Naive B cell (primary cell): ENCODE measurements around the gene REM2. TPM values are rescaled to one million over a fixed set of nuclear protein-coding genes. Genes with fewer than 3 reads are reported as not detected.
"Not testable (repeated sequence)": the region's sequence is repeated elsewhere in the genome, so short reads cannot be mapped to it uniquely, and the experiment has no call there.

Source experiments
- ATAC-seq, 2 donors: fragments of 150-1000 bp; cut with Tn5 transposase; 2 replicates each; pipeline ENCODE4 v1.10.0; 2021; ENCODE audit warnings: low read depth in 2 of 2, mild to moderate bottlenecking in 2 of 2, moderate library complexity in 2 of 2
- DNase-seq: peaks from one replicate; pipeline ENCODE4 v3.0.0; 2022
- H3K27ac Mint-ChIP-seq, 6 donors: one replicate each; pipeline ENCODE4 v1.8.0; 2020 to 2022; ENCODE audit warnings: mild to moderate bottlenecking in 6 of 6, mixed read lengths in 6 of 6, moderate library complexity in 5 of 6, inconsistent platforms in 2 of 6
- H3K27me3 Mint-ChIP-seq, 3 donors: one replicate each; pipeline ENCODE4 v1.8.0; 2021 to 2022; ENCODE audit warnings: mixed read lengths in 3 of 3, mild to moderate bottlenecking in 1 of 3
- H3K36me3 Mint-ChIP-seq, 2 donors: one replicate each; pipeline ENCODE4 v1.8.0; 2020 to 2022; ENCODE audit warnings: mixed read lengths in 2 of 2, inconsistent platforms in 1 of 2, mild to moderate bottlenecking in 1 of 2
- H3K4me1 Mint-ChIP-seq, 3 donors: one replicate each; pipeline ENCODE4 v1.8.0; 2020 to 2022; ENCODE audit warnings: mixed read lengths in 3 of 3, inconsistent platforms in 1 of 3, mild to moderate bottlenecking in 1 of 3, moderate library complexity in 1 of 3
- H3K4me3 Mint-ChIP-seq, 8 donors: one replicate each; pipeline ENCODE4 v1.8.0; 2020 to 2022; ENCODE audit warnings: mild to moderate bottlenecking in 8 of 8, mixed read lengths in 8 of 8, moderate library complexity in 8 of 8, inconsistent platforms in 2 of 8
- H3K9me3 Mint-ChIP-seq, 7 donors: one replicate each; pipeline ENCODE4 v1.8.0; 2020 to 2022; ENCODE audit warnings: mixed read lengths in 7 of 7, mild to moderate bottlenecking in 5 of 7, inconsistent platforms in 2 of 7, moderate library complexity in 1 of 7
- polyA plus RNA-seq, 6 donors: library from polyadenylated mRNA; unstranded; fragments of 300-500 nt; fragmentation: Illumina TruSeq; gene quantifications; one replicate each; pipeline ENCODE4 v1.2.3, GENCODE V29; 2021; ENCODE audit warnings: low read depth in 6 of 6

Gene REM2
- polyA plus RNA-seq, 6 donors from 2014 or later: 1.1 to 2.3 (median 1.4) TPM

DNA sequence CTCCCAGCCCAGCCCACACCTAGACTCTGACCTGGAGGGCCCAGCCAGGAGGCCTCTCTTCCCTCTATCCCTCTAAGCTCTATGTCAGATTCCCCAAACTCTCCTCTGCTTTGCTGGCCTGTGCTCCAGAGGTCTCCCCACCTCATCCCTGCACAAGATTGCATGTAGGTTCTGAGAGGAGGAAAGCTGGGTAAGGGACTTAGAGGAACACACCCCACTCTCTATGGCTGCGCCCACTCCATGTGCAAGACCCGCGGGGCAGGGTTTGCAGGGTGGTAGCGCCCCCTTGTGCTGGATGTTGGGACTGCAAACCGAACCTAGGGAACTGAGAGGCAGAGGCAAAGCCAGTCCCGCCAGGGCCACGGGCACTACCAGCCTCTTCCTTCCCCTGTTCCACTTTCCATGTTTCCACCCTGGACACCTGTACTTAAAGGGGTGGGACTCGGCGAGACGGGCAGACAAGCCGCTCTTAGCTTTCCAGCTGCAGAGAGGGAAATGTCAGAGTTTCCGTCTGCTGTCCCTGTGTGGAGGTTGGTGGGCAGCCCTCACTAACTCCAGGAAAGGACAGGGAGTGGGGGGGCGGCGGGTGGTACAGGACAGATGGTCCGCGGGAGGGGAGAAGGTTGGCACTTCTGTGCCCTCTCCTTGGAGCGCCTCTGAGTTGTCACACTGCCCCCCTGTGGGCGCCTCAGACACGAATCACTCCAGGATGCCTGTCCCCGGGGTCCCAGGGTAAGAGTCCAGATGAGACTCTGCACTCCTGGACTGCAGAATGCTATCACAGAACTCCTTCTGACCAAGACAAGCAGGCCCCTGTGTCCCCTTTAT is 29.9 kb upstream of the REM2 start:
- Mint-ChIP-seq H3K27me3 (peaks cover 4 to 7% (median 7%) of the 10 kb centered on the region in 3 donors), H3K9me3 (peaks cover 0 to 2% (median 0%) of the 10 kb centered on the region in 7 donors), H3K36me3 (no peaks in the 10 kb centered on the region), H3K27ac (peak overlapping the region in 4 of 6 donors; percentile 72 to 89 (median 82)), H3K4me1 (peaks cover 10 to 18% (median 14%) of the 10 kb centered on the region in 3 donors), H3K4me3 (peak overlapping the region; percentile 82 to 93 (median 88))
- DNase-seq (peak; percentile 87), ATAC-seq (peak; percentile 92 to 93)

DNA sequence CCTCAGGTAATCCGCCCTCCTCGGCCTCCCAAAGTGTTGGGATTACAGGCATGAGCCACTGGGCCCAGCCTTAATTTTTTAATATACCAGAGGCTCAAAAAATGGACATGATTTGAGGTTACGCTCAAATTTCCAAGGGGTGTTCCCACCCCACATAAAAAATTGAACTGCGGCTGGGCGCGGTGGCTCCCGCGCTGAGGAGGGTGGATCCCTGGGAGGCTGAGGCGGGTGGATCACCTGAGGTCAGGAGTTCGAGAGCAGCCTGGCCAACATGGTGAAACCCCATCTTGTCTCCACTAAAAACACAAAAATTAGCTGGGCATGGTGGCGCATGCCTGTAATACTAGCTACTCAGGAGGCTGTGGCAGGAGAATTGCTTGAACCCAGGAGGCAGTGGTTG is 28.7 kb upstream of the REM2 start:
- peaks cover 6 to 21% (median 9%) of the 10 kb centered on the region in 3 donors for H3K4me1 Mint-ChIP-seq
- H3K27me3 Mint-ChIP-seq: not testable (repeated sequence)

DNA sequence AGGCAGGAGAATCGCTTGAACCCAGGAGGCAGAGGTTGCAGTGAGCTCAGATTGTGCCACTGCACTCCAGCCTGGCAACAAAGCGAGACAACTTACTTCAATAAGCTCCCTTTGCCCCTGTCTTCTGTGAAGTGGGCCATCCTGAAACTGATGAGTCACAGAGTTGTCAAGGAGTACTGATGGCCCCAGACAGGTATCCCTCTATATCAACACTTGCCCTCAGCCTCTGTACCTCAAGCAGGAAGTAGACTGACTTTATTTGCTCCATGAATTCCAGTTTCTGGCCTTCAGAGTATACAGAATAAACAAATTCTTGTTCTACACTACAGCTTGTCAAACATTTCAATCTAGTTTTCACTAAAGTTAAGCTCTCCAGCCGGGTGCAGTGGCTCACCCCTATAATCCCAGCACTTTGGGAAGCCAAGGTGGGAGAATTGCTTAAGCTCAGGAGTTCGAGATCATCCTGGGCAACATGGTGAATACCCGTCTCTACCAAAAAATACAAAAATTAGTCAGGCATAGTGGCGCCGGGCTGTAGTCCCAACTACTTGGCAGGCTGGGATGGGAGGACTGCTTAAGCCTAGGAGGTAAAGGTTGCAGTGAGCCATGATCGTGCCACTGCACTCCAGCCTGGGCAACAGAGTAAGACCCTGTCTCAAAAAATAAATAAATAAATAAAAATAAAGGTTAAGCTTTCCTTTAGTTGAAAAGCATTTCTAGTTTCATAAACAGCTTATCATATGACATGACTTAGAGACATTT is 27.9 kb upstream of the REM2 start:
- Mint-ChIP-seq H3K4me3 (peak overlapping the region in 1 of 8 donors; percentile 65), H3K27me3 (peaks cover 0 to 9% (median 0%) of the 10 kb centered on the region in 3 donors), H3K27ac (peak overlapping the region in 1 of 6 donors; percentile 33), H3K4me1 (peaks cover 6 to 21% (median 9%) of the 10 kb centered on the region in 3 donors), H3K9me3 (peaks cover 0 to 2% (median 0%) of the 10 kb centered on the region in 7 donors), H3K36me3 (no peaks in the 10 kb centered on the region)
- ATAC-seq: no peak
- DNase-seq: no peak

More for the DNA sequence above, 28.7 kb upstream of the REM2 start:
- H3K9me3 Mint-ChIP-seq, H3K36me3 Mint-ChIP-seq, DNase-seq, H3K4me3 Mint-ChIP-seq, ATAC-seq, H3K27ac Mint-ChIP-seq: not testable (repeated sequence)

DNA sequence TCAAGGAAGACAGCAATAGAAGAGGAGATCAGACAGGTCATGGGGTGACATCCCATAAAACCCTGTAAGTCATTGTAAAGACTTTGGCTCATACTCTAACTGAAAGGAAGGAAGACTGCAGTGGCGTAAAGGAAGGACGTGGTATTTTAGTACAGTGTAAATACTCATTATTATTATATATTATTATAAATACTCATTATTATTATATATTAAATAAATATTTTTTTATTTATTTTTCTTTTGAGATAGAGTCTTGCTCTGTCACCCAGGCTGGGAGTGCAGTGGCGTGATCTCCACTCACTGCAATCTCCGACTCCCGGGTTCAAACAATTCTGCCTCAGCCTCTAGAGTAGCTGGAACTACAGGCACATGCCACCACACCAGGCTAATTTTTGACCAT is 26.6 kb upstream of the REM2 start:
- no peak overlapping the region for H3K27ac Mint-ChIP-seq

DNA sequence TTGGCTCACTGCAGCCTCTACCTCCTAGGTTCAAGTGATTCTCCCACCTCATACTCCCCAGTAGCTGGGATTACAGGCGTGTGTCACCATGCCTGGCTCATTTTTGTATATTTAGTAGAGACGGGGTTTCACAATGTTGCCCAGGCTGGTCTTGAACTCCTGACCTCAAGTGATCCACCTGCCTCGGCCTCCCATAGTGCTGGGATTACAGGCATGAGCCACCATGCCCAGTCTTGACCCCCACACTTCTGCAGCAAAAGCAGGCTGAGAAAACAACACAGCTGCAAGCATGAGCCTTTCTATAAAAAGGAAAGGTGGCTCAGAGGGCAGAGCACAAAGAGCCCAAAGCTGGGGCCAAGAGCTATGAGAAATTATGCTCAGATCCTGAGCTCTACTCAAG is 22.6 kb upstream of the REM2 start:
- not testable (repeated sequence) for DNase-seq, H3K4me3 Mint-ChIP-seq, ATAC-seq, H3K27ac Mint-ChIP-seq, H3K9me3 Mint-ChIP-seq, H3K36me3 Mint-ChIP-seq
- H3K27me3 Mint-ChIP-seq: peaks cover 0 to 18% (median 0%) of the 10 kb centered on the region in 3 donors
- H3K4me1 Mint-ChIP-seq: peaks cover 0 to 10% (median 3%) of the 10 kb centered on the region in 3 donors

More for the DNA sequence above, 26.6 kb upstream of the REM2 start:
- Mint-ChIP-seq H3K9me3 (peaks cover 0 to 2% (median 0%) of the 10 kb centered on the region in 7 donors), H3K4me3 (no peak overlapping the region), H3K27me3 (peaks cover 0 to 10% (median 0%) of the 10 kb centered on the region in 3 donors), H3K36me3 (no peaks in the 10 kb centered on the region), H3K4me1 (peaks cover 6 to 21% (median 9%) of the 10 kb centered on the region in 3 donors)
- DNase-seq (no peak), ATAC-seq (no peak)

DNA sequence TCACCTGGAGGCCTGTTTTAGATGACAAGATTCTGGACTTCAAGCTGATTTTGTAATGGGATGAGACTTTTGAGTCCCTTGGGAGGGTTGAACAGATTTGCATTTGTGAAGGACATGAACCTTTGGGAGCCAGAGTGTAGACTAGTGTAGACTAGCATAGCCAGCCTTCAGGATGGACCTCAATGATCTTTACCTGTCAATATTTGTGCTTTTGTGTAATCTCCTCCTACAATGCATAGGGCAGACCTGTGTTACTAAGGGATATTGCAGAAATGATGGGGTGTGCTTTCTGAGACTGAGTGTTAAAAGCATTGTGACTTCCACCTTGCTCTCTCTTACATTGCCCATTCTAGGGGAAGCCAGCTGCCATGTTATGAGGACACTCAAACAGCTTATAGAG is 21.4 kb upstream of the REM2 start:
- H3K27ac Mint-ChIP-seq: peak overlapping the region in 1 of 6 donors; percentile 33
- peaks cover 0 to 14% (median 0%) of the 10 kb centered on the region in 3 donors for H3K27me3 Mint-ChIP-seq
- ATAC-seq (no peak), DNase-seq (no peak)
- peaks cover 0 to 5% of the 10 kb centered on the region in 2 donors for H3K36me3 Mint-ChIP-seq
- no peak overlapping the region for H3K4me3 Mint-ChIP-seq
- H3K9me3 Mint-ChIP-seq: no peaks in the 10 kb centered on the region
- peaks cover 0 to 10% (median 3%) of the 10 kb centered on the region in 3 donors for H3K4me1 Mint-ChIP-seq

DNA sequence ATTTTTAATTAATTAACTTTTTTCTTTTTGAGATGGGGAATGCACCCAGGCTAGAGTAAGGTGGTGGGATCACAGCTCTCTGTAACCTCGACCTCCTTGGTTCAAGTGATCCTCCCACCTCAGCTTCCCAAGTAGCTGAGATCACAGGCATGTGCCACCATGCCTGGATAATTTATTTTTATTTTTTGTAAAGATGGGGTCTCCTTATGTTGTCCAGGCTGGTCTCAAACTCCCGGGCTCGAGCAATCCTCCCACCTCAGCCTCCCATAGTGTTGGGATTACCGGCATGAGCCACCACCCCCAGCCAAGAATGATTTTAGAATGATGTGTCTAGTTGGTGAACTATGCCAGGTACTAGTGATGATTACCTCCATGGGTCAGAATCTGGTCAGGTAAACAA is 18.0 kb upstream of the REM2 start:
- Mint-ChIP-seq H3K36me3 (peaks cover 0 to 5% of the 10 kb centered on the region in 2 donors), H3K9me3 (no peaks in the 10 kb centered on the region)
- no peak for DNase-seq

DNA sequence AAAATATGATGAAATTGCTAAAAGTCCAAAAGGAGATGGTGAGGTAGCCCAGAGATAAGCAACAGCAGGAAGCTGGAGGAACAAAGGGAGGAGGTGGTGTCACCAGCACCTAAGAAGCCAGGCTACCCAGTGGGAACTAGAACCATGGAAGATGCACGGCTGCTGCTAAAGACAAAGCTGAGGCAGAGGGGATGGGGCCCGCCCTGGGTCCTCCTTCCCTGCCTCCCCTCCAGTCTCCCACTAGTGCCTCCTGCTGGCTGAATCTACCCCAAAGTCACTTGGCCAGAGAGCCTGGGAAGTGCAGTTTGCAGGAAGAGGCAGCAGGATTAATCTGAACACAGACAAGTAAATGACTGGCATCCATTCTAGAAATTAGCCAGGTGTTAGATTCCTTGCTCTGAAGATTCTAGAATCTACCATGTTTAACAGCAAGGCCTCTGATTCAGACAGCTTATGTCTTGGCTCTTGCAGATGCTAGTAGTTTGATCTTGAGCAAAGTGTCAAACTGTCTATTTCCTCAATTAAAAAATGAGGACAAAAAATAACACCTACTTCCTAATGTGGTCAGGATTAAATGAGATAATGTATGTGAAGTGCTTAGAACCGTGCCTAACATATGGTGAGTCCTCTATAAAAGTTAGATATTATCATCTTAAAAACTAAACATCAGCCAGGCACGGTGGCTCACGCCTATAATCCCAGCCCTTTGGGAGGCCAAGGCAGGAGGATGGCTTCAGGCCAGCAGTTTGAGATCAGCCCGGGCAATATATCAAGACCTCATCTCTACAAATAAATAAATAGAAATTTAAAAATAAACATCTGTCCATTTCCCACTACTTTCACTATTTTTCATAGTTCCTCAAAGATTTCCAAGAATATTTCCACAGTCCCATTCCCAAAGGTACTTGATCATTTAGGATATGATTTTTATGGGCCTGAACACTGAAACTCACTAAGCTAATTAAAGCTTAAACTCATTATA is 17.3 kb upstream of the REM2 start:
- Mint-ChIP-seq H3K4me3 (no peak overlapping the region), H3K27ac (peak overlapping the region in 1 of 6 donors; percentile 87), H3K36me3 (peaks cover 0 to 5% of the 10 kb centered on the region in 2 donors), H3K4me1 (peaks cover 7 to 8% (median 7%) of the 10 kb centered on the region in 3 donors), H3K27me3 (peaks cover 0 to 9% (median 0%) of the 10 kb centered on the region in 3 donors), H3K9me3 (no peaks in the 10 kb centered on the region)
- ATAC-seq (no peak), DNase-seq (no peak)

More for the DNA sequence above, 18.0 kb upstream of the REM2 start:
- Mint-ChIP-seq H3K27me3 (peaks cover 0 to 9% (median 0%) of the 10 kb centered on the region in 3 donors), H3K4me3 (no peak overlapping the region), H3K27ac (peak overlapping the region in 1 of 6 donors; percentile 87), H3K4me1 (peaks cover 0 to 3% (median 1%) of the 10 kb centered on the region in 3 donors)
- no peak for ATAC-seq

DNA sequence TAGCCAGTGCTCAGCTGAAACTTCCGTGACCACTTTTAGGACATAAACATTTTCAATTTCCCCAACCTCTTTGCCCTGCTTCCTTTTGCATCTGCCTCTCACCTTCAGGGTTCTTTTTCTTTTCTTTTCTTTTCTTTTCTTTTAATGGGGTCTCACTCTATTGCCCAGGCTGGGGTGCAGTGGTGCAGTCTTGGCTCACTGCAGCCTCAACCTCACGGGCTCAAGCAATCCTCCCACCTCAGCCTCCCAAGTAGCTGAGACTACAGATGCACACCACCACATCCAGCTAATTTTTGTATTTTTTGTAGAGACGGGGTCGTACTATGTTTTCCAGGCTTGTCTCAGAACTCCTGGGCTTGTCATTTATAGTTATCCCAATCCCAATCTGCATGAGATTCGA is 16.1 kb upstream of the REM2 start:
- Mint-ChIP-seq H3K27me3 (peaks cover 0 to 3% (median 0%) of the 10 kb centered on the region in 3 donors), H3K4me3 (no peak overlapping the region), H3K4me1 (peaks cover 10 to 15% (median 14%) of the 10 kb centered on the region in 3 donors), H3K36me3 (peaks cover 0 to 2% of the 10 kb centered on the region in 2 donors), H3K9me3 (no peaks in the 10 kb centered on the region), H3K27ac (peak overlapping the region in 1 of 6 donors; percentile 48)
- ATAC-seq (no peak), DNase-seq (no peak)

DNA sequence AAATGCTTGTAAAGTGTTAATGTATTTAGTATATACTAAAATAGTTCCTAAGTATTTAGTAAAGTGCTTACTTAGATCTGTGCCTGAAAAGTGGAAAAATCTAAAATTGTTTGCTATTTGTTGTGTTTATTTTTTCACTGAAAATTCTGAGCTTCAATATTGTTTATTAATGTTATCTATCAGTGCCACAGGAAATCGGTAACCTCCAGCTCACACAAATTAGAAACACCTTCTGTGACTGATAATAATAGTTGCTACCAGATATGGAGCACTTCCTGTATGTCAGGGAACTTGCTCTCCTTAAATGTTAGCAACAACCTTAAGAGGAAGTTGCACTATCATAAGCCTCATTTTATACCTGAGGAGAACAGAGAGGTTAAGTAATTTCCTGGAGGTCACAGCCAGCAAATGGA is 12.2 kb upstream of the REM2 start:
- DNase-seq: peak; percentile 46
- ATAC-seq: peak; percentile 44 to 49
- peaks cover 22 to 37% (median 31%) of the 10 kb centered on the region in 3 donors for H3K4me1 Mint-ChIP-seq
- peak overlapping the region; percentile 88 to 98 (median 94) for H3K4me3 Mint-ChIP-seq
- peak overlapping the region; percentile 84 to 98 (median 96) for H3K27ac Mint-ChIP-seq
- peaks cover 5 to 7% of the 10 kb centered on the region in 2 donors for H3K36me3 Mint-ChIP-seq
- H3K9me3 Mint-ChIP-seq: no peaks in the 10 kb centered on the region
- H3K27me3 Mint-ChIP-seq: no peaks in the 10 kb centered on the region

DNA sequence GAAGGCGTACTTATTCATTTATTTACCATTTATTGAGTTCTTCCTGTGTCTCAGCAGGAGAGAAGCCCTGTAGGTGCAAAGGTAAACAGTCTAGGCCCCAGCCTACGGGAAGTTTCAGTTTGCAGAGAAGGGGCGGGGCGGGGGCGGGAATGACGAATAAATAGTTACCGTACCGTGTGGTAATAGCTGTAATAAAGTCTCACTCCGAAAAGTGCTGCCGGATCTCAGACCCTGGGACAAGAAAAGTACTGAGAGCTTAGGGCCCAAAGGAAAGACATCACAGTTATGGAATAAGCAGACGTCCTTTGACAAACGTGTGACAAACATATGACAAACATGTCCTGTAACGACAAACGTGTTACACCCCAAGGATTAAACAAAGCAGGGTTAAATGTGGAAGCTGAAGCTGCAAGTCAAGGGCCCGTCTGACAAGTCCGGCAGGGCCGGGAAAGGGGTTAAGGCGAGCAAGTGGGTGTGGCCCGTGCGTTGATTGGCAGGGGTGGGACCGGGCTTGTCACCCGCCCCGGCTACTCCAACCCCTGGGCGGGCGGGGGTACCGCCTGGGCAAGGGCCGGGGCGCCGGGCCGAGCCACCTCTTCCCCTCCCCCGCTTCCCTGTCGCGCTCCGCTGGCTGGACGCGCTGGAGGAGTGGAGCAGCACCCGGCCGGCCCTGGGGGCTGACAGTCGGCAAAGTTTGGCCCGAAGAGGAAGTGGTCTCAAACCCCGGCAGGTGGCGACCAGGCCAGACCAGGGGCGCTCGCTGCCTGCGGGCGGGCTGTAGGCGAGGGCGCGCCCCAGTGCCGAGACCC is 11.6 kb upstream of the REM2 start, which contains the start of gene LRP10:
TSS of gene LRP10 (plus strand) at position 517 of the 809 bp plus-strand sequence. CDS start 564 bp downstream, outside the sequence.
- Mint-ChIP-seq H3K27ac (peak within 1 kb of the TSS; percentile 91 to 98 (median 96)), H3K27me3 (no peaks in the 10 kb centered on the region), H3K9me3 (no peaks in the 10 kb centered on the region), H3K36me3 (peaks cover 5 to 7% of the 10 kb centered on the region in 2 donors), H3K4me3 (peak within 1 kb of the TSS; percentile 88 to 98 (median 94)), H3K4me1 (peaks cover 25 to 43% (median 36%) of the 10 kb centered on the region in 3 donors)
- ATAC-seq: peak; percentile 81 to 82
- peak; percentile 85 for DNase-seq
